Measurements from ENCODE around the gene GALR1. TPM values are rescaled to one million over a fixed set of nuclear protein-coding genes. Genes with fewer than 3 reads are reported as not detected.

Gene GALR1
- total RNA-seq (2014; rRNA removed; shearing (Covaris generic); ENCODE audit: low replicate concordance): not detected in 2 replicates

- in situ Hi-C loops (cut with HindIII; ENCODE audit: low pct_unique_long_range_greater_than_20kb, low sequenced_read_pairs): no loop called here
- no peak for DNase-seq (ENCODE audit: low read depth)
Observed at GRCh38 chr18:77249569-77250500, at the start of gene GALR1. TSS of gene GALR1 (plus strand) at chr18:77249848. CDS start at chr18:77250549, 701 bp downstream.

GRCh38 chr18:77201506-77201905 is 48.1 kb upstream of the GALR1 start:
- no peak for DNase-seq (ENCODE audit: low read depth)
- in situ Hi-C loops (cut with HindIII; ENCODE audit: low pct_unique_long_range_greater_than_20kb, low sequenced_read_pairs): no loop called here

GRCh38 chr18:77202329-77202728 is 47.3 kb upstream of the GALR1 start:
- in situ Hi-C loops (cut with HindIII; ENCODE audit: low pct_unique_long_range_greater_than_20kb, low sequenced_read_pairs): no loop called here

GRCh38 chr18:77203071-77203470 is 46.6 kb upstream of the GALR1 start:
- no peak for DNase-seq (ENCODE audit: low read depth)
- in situ Hi-C loops (cut with HindIII; ENCODE audit: low pct_unique_long_range_greater_than_20kb, low sequenced_read_pairs): no loop called here

More at GRCh38 chr18:77202329-77202728, 47.3 kb upstream of the GALR1 start:
- no peak for DNase-seq (ENCODE audit: low read depth)

GRCh38 chr18:77203851-77204250 is 45.8 kb upstream of the GALR1 start:
- in situ Hi-C loops (cut with HindIII; ENCODE audit: low pct_unique_long_range_greater_than_20kb, low sequenced_read_pairs): no loop called here

GRCh38 chr18:77205769-77206168 is 43.9 kb upstream of the GALR1 start:
- in situ Hi-C loops (cut with HindIII; ENCODE audit: low pct_unique_long_range_greater_than_20kb, low sequenced_read_pairs): no loop called here
- DNase-seq (ENCODE audit: low read depth): no peak

More at GRCh38 chr18:77203851-77204250, 45.8 kb upstream of the GALR1 start:
- no peak for DNase-seq (ENCODE audit: low read depth)

- in situ Hi-C loops (cut with HindIII; ENCODE audit: low pct_unique_long_range_greater_than_20kb, low sequenced_read_pairs): no loop called here
- DNase-seq (ENCODE audit: low read depth): no peak
Observed at GRCh38 chr18:77206676-77207374, 42.8 kb upstream of the GALR1 start.

GRCh38 chr18:77207540-77207939 is 42.1 kb upstream of the GALR1 start:
- in situ Hi-C loops (cut with HindIII; ENCODE audit: low pct_unique_long_range_greater_than_20kb, low sequenced_read_pairs): no loop called here
- DNase-seq (ENCODE audit: low read depth): no peak

- in situ Hi-C loops (cut with HindIII; ENCODE audit: low pct_unique_long_range_greater_than_20kb, low sequenced_read_pairs): no loop called here
- DNase-seq (ENCODE audit: low read depth): peak; percentile 0
Observed at GRCh38 chr18:77208964-77209363, 40.7 kb upstream of the GALR1 start.

GRCh38 chr18:77209587-77209986 is 40.1 kb upstream of the GALR1 start:
- DNase-seq (ENCODE audit: low read depth): no peak
- in situ Hi-C loops (cut with HindIII; ENCODE audit: low pct_unique_long_range_greater_than_20kb, low sequenced_read_pairs): no loop called here

GRCh38 chr18:77210249-77210648 is 39.4 kb upstream of the GALR1 start:
- in situ Hi-C loops (cut with HindIII; ENCODE audit: low pct_unique_long_range_greater_than_20kb, low sequenced_read_pairs): no loop called here
- no peak for DNase-seq (ENCODE audit: low read depth)

GRCh38 chr18:77218642-77219041 is 31.0 kb upstream of the GALR1 start:
- in situ Hi-C loops (cut with HindIII; ENCODE audit: low pct_unique_long_range_greater_than_20kb, low sequenced_read_pairs): no loop called here
- no peak for DNase-seq (ENCODE audit: low read depth)

GRCh38 chr18:77220726-77221125 is 28.9 kb upstream of the GALR1 start:
- in situ Hi-C loops (cut with HindIII; ENCODE audit: low pct_unique_long_range_greater_than_20kb, low sequenced_read_pairs): no loop called here
- no peak for DNase-seq (ENCODE audit: low read depth)

- in situ Hi-C loops (cut with HindIII; ENCODE audit: low pct_unique_long_range_greater_than_20kb, low sequenced_read_pairs): no loop called here
- DNase-seq (ENCODE audit: low read depth): no peak
Observed at GRCh38 chr18:77222464-77222863, 27.2 kb upstream of the GALR1 start.

GRCh38 chr18:77223221-77223639 is 26.4 kb upstream of the GALR1 start:
- in situ Hi-C loops (cut with HindIII; ENCODE audit: low pct_unique_long_range_greater_than_20kb, low sequenced_read_pairs): no loop called here
- DNase-seq (ENCODE audit: low read depth): no peak

GRCh38 chr18:77223653-77224052 is 26.0 kb upstream of the GALR1 start:
- in situ Hi-C loops (cut with HindIII; ENCODE audit: low pct_unique_long_range_greater_than_20kb, low sequenced_read_pairs): no loop called here
- peak; percentile 3 for DNase-seq (ENCODE audit: low read depth)

GRCh38 chr18:77230645-77231044 is 19.0 kb upstream of the GALR1 start:
- no peak for DNase-seq (ENCODE audit: low read depth)
- in situ Hi-C loops (cut with HindIII; ENCODE audit: low pct_unique_long_range_greater_than_20kb, low sequenced_read_pairs): no loop called here

GRCh38 chr18:77234504-77235365 is 14.9 kb upstream of the GALR1 start:
- in situ Hi-C loops (cut with HindIII; ENCODE audit: low pct_unique_long_range_greater_than_20kb, low sequenced_read_pairs): no loop called here
- DNase-seq (ENCODE audit: low read depth): no peak
